GM18526 (cell line): ENCODE data around the gene TRIM28.
A peak's percentile ranks its signal among the peaks of the same experiment; 100 is the strongest.

Experiments used
- POLR2A ChIP-seq: IDR thresholded peaks from 3 replicates; pipeline ENCODE4 v1.6.1; 2011; ENCODE audit not compliant: insufficient read length; ENCODE audit errors: extremely low read depth

The TRIM28 gene

DNA sequence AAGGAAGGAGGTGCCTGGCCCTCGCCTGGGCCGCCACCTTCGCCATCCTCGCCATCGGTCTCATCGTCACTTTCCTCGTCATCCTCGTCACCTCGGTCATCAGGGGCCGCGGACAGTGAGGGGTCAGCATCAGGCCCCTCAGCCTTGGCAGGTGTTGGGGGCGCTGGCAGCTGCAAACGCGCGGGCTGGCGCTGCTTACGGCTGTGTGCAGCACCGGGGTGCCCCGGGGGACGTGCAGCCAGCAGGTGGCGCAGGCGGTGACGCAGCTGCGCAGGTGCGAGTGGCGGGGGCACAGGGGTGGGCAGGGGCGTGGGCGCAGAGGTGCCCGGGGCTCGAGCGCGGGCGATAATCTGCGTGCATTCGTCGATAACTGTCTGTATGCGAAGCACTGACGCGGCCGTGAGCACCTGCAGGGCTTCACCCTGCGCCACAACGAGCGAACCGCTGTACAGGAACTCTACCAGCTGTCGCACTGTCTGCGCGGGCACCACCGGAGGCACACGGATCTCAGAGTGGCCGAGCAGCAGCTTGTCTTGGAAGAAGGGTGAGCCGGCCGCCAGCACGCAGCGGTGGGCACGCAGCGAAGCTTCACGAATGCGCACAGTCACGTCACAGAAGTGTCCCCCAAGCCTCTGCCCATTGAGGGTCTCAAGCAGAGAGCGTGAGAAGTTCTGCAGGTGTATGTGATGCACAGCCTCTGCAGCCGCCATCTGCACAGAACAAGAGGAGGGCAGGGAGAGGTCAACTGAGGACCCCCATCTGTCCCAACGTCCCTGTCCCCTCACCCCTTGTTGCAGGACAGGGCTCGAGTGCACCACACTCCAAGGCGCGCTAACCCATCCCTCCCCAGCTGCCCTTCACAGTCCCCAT is 26.7 kb upstream of the TRIM28 start:
- TF ChIP-seq POLR2A: no peak

DNA sequence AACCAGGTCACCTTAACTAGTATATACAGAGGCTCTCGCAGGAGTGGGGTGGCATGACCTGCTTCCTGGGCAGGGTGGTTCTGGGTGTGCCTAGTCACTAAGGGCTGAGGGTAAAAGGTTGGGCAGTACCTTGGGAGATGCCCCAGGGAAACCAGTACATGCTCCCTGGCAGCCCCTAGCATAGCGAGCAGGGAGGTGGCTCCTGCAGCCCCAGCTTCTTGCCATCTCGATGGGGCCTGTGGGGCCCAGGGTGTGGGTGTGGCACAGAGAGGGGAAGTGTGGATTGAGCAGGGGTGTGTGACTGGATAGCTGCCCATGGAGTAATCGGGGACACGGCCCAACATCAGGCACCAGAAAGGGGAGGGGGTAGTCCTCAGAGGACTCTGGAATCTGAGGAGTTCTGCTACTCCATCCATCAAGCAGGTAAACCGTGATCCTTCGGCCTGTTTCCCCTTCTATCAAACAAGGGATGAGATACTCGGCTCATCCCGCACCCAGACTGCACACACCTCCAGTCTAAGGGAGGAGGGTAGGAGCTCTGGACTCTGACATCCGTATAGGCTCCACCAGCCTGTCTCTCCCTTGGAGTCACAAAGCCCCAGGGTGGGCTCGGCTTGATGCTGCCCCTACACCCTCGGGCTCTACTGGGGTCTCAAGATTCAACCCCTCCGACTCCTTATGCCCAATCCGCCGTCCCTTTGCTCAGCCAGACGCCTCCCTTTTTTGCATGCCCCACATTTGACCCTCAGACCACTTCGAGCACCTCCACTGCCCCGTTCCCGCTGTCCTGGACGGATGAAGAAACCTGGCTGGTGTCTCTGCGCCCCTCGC is 25.4 kb upstream of the TRIM28 start:
- TF ChIP-seq POLR2A: no peak

DNA sequence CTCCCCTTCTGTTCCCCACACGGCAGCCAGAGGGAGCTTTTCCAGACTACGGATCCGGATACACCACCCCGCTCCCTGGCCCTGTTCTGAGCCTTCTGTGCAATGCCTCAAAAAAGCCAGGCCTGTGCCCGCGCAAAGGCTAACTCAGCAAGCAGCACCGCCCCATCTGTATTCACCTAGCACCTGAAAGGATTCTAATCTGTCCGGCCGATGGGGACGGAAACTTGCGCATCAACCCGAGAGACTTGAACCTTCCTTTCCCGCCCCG is 24.8 kb upstream of the TRIM28 start:
- TF ChIP-seq POLR2A: no peak

- TF ChIP-seq POLR2A: peak; percentile 82
Observed at GRCh38 chr19:58519355-58520256, 24.3 kb upstream of the TRIM28 start, which contains the start of gene ZBTB45. ZBTB45 (minus strand) TSS chr19:58519810; CDS start chr19:58517673, 2,137 bp downstream.

GRCh38 chr19:58520257-58520599 is 23.6 kb upstream of the TRIM28 start:
- TF ChIP-seq POLR2A: no peak

GRCh38 chr19:58521651-58522050 is 22.2 kb upstream of the TRIM28 start:
- TF ChIP-seq POLR2A: no peak

DNA sequence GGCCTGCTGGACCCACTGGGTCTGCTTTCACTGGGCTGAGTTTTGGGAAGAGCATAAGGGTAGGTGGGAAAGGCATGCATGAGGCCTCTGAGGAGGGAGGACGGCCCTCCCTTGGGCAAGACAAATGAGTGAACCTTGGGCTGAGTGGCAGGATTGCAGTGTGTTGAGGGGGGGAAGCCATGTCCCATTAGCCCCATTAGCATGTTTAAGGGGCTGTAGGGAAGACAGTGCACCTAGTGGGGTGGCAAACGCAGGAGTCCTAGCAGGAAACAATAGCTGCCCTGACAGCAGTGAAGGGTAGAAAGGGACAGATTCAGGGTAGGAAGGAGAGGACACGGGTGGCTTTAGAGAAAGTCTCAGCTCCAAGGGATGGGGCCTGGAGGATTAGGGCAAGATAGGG is 21.2 kb upstream of the TRIM28 start:
- TF ChIP-seq POLR2A: no peak

DNA sequence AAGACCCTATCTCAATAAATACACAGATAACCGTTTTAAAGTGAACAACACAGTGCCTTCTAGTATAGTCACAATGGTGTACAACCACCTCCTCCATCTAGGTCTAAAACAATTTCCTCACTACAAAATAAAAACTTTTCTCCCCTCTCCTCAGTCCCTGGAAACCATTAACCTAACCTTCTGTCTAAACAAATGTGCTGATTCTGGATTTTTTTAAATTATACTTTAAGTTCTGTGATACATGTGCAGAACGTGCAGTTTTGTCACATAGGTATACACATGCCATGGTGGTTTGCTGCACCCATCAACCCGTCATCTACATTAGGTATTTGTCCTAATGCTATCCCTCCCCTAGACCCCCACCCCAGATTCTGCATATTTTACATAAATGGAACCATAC is 14.5 kb upstream of the TRIM28 start:
- no peak for TF ChIP-seq POLR2A

DNA sequence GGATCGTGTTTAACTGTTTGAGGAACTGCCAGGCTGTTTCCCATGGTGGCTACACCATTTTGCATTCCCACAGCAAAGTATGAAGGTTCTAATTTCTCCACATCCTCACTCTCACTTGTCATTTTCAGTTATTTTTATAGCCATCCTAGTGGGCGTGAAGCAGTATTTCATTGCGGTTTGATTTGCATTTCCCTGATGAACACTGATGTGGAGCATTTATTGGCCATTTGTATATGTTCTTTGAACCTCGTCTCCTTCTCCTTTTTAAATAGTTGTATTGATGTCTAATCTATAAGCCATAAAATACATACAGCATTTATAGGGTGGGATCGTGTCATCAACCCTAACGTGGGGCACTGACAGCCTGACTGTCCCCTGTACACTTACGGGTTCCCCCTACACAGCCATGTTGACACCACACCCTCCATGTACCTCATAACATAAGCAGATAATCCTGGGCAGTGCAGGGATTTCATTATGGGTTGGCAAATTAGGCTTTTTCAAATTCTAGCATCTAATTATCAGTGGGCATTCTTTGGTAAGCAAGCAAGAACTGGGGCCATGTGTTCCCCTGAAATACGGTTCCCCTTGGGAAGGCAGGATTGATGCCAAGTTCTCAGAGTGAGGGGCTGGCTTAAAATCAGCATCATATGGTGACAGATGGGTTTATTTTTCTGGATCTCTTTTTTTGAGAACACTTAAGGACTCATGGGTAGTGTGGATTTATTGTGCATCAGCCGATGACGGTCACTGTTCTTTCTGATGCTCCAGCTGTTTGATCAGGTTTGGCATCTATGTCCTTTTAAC is 12.6 kb upstream of the TRIM28 start:
- TF ChIP-seq POLR2A: no peak

- TF ChIP-seq POLR2A: no peak
Observed at GRCh38 chr19:58535857-58536256, 8.0 kb upstream of the TRIM28 start.

GRCh38 chr19:58536852-58537798 is 6.7 kb upstream of the TRIM28 start:
- no peak for TF ChIP-seq POLR2A

- no peak for TF ChIP-seq POLR2A
Observed at GRCh38 chr19:58538257-58539168, 5.4 kb upstream of the TRIM28 start.

- no peak for TF ChIP-seq POLR2A
Observed at GRCh38 chr19:58544591-58545285, 874 bp downstream of the TRIM28 start.
